IPS-NIHi11 (cell line): ENCODE measurements around the gene CDH6.

Experiments
- DNase-seq: peaks from one replicate; pipeline ENCODE4 v3.0.0; 2012; ENCODE audit warnings: mixed read lengths, low spot score

Gene CDH6

GRCh38 chr5:31193591-31194467, at the start of gene CDH6:
Gene CDH6 (plus strand): TSS chr5:31193686. CDS start chr5:31267474, 73,788 bp downstream.
- DNase-seq: peak; percentile 89

GRCh38 chr5:31144364-31144763, 49.1 kb upstream of the CDH6 start:
- no peak for DNase-seq

GRCh38 chr5:31148959-31149475, 44.5 kb upstream of the CDH6 start:
- DNase-seq: no peak

- DNase-seq: no peak
These were observed 40.0 kb upstream of the CDH6 start for GRCh38 chr5:31153521-31153920.

GRCh38 chr5:31156631-31157160, 36.8 kb upstream of the CDH6 start:
- no peak for DNase-seq

- DNase-seq: no peak
These were observed 35.8 kb upstream of the CDH6 start for GRCh38 chr5:31157720-31158119.

GRCh38 chr5:31158686-31159085, 34.8 kb upstream of the CDH6 start:
- DNase-seq: no peak

GRCh38 chr5:31161781-31162181, 31.7 kb upstream of the CDH6 start:
- DNase-seq: peak; percentile 25

- peak; percentile 13 for DNase-seq
These were observed 27.8 kb upstream of the CDH6 start for GRCh38 chr5:31165729-31166128.

GRCh38 chr5:31169379-31169778, 24.1 kb upstream of the CDH6 start:
- DNase-seq: no peak

GRCh38 chr5:31172881-31173280, 20.6 kb upstream of the CDH6 start:
- DNase-seq: no peak

- no peak for DNase-seq
These were observed 19.9 kb upstream of the CDH6 start for GRCh38 chr5:31173614-31174013.

GRCh38 chr5:31181376-31181987, 12.0 kb upstream of the CDH6 start:
- DNase-seq: no peak

GRCh38 chr5:31182136-31182535, 11.3 kb upstream of the CDH6 start:
- no peak for DNase-seq

GRCh38 chr5:31185951-31186350, 7.5 kb upstream of the CDH6 start:
- no peak for DNase-seq

- peak; percentile 46 for DNase-seq
These were observed 6.7 kb upstream of the CDH6 start for GRCh38 chr5:31186672-31187267.

GRCh38 chr5:31187591-31187990, 5.9 kb upstream of the CDH6 start:
- DNase-seq: no peak

GRCh38 chr5:31192442-31192841, 1.0 kb upstream of the CDH6 start:
- DNase-seq: no peak

- DNase-seq: peak; percentile 14
These were observed 370 bp upstream of the CDH6 start for GRCh38 chr5:31193116-31193515.

GRCh38 chr5:31194468-31194813, 955 bp downstream of the CDH6 start:
- DNase-seq: no peak

- DNase-seq: no peak
These were observed 1.5 kb downstream of the CDH6 start for GRCh38 chr5:31194892-31195555.

GRCh38 chr5:31196309-31196708, 2.8 kb downstream of the CDH6 start:
- DNase-seq: peak; percentile 53
